22Rv1 (cell line): ENCODE results near the gene CILP.

Source experiments
- ZFX ChIP-seq: fragments of 450-650 bp; IDR thresholded peaks from 2 replicates; pipeline ENCODE4 v1.6.1; 2017; ENCODE audit warnings: antibody characterized with exemption, borderline replicate concordance
- TF ChIP-seq, protein P1 (sequence below): fragments of 450-650 bp; IDR thresholded peaks from 2 replicates; pipeline ENCODE4 v1.5.1; 2017; ENCODE audit warnings: mild to moderate bottlenecking

DNA sequence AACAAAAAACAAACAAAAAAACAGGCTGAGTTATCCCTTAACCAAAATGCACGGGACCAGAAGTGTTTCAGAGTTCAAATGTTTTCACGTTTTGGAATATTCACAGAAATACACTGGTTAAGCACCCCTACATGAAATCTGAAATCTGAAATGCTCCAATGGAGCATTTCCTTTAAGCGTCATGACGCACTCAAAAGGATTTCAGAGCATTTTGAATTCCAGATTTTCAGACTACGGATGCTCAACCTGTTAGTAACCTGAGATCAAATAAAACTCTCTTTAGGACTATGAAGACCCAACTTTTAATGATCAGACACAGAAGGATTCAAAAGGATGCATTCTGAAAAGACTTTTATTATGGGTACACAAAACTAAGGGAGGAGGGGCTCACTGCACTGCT lies 35.8 kb downstream of the CILP start:
- TF ChIP-seq, protein P1, sequence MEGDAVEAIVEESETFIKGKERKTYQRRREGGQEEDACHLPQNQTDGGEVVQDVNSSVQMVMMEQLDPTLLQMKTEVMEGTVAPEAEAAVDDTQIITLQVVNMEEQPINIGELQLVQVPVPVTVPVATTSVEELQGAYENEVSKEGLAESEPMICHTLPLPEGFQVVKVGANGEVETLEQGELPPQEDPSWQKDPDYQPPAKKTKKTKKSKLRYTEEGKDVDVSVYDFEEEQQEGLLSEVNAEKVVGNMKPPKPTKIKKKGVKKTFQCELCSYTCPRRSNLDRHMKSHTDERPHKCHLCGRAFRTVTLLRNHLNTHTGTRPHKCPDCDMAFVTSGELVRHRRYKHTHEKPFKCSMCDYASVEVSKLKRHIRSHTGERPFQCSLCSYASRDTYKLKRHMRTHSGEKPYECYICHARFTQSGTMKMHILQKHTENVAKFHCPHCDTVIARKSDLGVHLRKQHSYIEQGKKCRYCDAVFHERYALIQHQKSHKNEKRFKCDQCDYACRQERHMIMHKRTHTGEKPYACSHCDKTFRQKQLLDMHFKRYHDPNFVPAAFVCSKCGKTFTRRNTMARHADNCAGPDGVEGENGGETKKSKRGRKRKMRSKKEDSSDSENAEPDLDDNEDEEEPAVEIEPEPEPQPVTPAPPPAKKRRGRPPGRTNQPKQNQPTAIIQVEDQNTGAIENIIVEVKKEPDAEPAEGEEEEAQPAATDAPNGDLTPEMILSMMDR = no peak
- TF ChIP-seq ZFX = no peak
